ENCODE data around the gene CA14.
"Not testable (repeated sequence)": the region's sequence is repeated elsewhere in the genome, so short reads cannot be mapped to it uniquely, and the experiment has no call there.

CA14 gene

GRCh38 chr1:150281758-150282557 is 24.4 kb downstream of the CA14 start, which contains the start of gene CIART:
CIART (plus strand) TSS chr1:150282554; CDS start chr1:150283268, 714 bp downstream.
- DNase-seq: no peak

GRCh38 chr1:150282558-150282958 is 25.0 kb downstream of the CA14 start:
- DNase-seq: no peak

- no peak for DNase-seq
Observed at GRCh38 chr1:150283260-150283659, 25.7 kb downstream of the CA14 start.

- DNase-seq: no peak
Observed at GRCh38 chr1:150288382-150288781, 30.8 kb downstream of the CA14 start.

- no peak for DNase-seq
Observed at GRCh38 chr1:150288822-150289221, 31.2 kb downstream of the CA14 start.

- peak; percentile 81 for DNase-seq
Observed at GRCh38 chr1:150293433-150294253, 36.1 kb downstream of the CA14 start, which contains the start of gene MRPS21. MRPS21 (plus strand) TSS chr1:150293861; CDS start chr1:150294367, 506 bp downstream.

- DNase-seq: no peak
Observed at GRCh38 chr1:150295476-150295875, 37.9 kb downstream of the CA14 start.

GRCh38 chr1:150299716-150300115 is 42.1 kb downstream of the CA14 start:
- no peak for DNase-seq

- DNase-seq: no peak
Observed at GRCh38 chr1:150302338-150302737, 44.8 kb downstream of the CA14 start.

- DNase-seq: no peak
Observed at GRCh38 chr1:150302902-150303301, 45.3 kb downstream of the CA14 start.

- not testable (repeated sequence) for DNase-seq
Observed at GRCh38 chr1:150308585-150308984, 51.0 kb downstream of the CA14 start.

GRCh38 chr1:150309758-150310508 is 52.4 kb downstream of the CA14 start:
- DNase-seq: no peak

GRCh38 chr1:150311762-150312161 is 54.2 kb downstream of the CA14 start:
- no peak for DNase-seq
